B cell (primary cell): ENCODE results near the gene BCL2L11.

Experiments
- EZH2 ChIP-seq: IDR thresholded peaks from 2 replicates; pipeline ENCODE4 v1.6.1; 2012; ENCODE audit warnings: borderline replicate concordance, low read depth, mild to moderate bottlenecking, moderate library complexity, low read length; ENCODE audit not compliant: insufficient read depth, poor library complexity, severe bottlenecking
- TF ChIP-seq, protein P1 (sequence below): fragments of 200-600 bp; IDR thresholded peaks from one replicate; pipeline ENCODE4 v1.8.0; 2022; ENCODE audit warnings: antibody characterized with exemption, mild to moderate bottlenecking

DNA sequence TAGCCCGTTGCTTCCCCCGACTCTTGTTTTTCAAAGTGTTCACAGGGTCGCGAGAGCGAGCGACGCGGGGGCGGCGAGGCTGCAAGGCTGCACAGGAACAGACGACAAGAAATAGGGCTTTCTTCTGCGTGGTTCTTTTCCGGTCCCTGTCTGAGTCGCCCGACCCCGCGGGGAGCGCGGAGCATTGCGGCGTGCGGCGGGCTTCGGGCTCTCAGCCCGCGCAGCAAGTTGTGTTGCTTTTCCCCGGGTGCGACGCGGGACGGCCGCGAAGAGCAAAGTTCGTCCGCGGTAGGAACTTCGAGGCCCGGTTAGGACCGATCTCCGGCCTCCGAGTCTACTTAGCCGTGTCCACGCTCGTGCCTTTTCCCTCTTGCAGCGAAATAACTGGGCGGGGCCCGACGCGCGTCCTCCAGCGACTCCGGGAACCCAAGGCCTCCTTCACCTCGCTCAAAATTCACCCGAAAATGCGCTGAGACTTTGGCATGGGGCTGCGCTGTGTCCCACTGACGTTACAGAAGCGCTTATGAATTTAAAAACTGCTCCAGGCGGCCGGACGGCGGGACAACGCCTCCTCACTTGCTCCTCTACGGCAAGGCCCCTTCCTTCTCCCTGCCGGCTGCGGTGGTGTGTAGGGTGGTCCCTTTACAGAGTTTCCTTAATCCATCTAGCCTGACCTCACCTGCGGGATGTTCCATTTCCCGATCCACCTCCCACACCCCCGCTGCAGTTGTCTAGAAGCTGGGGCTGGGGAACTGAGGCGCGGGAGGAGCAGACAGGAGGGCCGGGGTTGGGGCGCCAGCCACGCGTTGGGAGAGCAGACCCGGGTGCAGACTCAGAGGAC is 1.5 kb upstream of the BCL2L11 start:
- TF ChIP-seq, protein P1, sequence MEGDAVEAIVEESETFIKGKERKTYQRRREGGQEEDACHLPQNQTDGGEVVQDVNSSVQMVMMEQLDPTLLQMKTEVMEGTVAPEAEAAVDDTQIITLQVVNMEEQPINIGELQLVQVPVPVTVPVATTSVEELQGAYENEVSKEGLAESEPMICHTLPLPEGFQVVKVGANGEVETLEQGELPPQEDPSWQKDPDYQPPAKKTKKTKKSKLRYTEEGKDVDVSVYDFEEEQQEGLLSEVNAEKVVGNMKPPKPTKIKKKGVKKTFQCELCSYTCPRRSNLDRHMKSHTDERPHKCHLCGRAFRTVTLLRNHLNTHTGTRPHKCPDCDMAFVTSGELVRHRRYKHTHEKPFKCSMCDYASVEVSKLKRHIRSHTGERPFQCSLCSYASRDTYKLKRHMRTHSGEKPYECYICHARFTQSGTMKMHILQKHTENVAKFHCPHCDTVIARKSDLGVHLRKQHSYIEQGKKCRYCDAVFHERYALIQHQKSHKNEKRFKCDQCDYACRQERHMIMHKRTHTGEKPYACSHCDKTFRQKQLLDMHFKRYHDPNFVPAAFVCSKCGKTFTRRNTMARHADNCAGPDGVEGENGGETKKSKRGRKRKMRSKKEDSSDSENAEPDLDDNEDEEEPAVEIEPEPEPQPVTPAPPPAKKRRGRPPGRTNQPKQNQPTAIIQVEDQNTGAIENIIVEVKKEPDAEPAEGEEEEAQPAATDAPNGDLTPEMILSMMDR: no peak
- TF ChIP-seq EZH2: peak; percentile 20
